ENCODE measurements around the gene GSTM5. TPM values are rescaled to one million over a fixed set of nuclear protein-coding genes. Genes with fewer than 3 reads are reported as not detected.

Gene GSTM5
- total RNA-seq, 1 experiment from 2014 or later, result not detected

- Histone ChIP-seq H3K9me3 (ENCODE audit: low read length) (no peaks in the 10 kb centered on the region), H3K4me1 (ENCODE audit: insufficient read depth, low read length) (peaks cover 9% of the 10 kb centered on the region), H3F3A (ENCODE audit: low read length, unreplicated experiment) (no peaks in the 10 kb centered on the region), H3K9ac (ENCODE audit: low read length) (no peak overlapping the region), H3K36me3 (ENCODE audit: low read depth, low read length) (no peaks in the 10 kb centered on the region), H3K4me3 (ENCODE audit: low read length) (no peak overlapping the region), H3K27me3 (ENCODE audit: low read length) (no peaks in the 10 kb centered on the region), H3K9me2 (replicated peaks; ENCODE audit: low read length) (no peaks in the 10 kb centered on the region; the same call in 1 of the 2 replicates), H3K79me2 (ENCODE audit: low read length) (no peaks in the 10 kb centered on the region), H4K20me1 (ENCODE audit: low read length) (no peaks in the 10 kb centered on the region), H3K4me2 (ENCODE audit: low read length) (no peak overlapping the region), H2AFZ (ENCODE audit: low read length) (no peak overlapping the region), H3K27ac (ENCODE audit: low read length) (peak overlapping the region; percentile 38; the same call in 1 of the 2 replicates)
- TF ChIP-seq EZH2phosphoT487 (IDR thresholded peaks at IDR 0.05; ENCODE audit: borderline replicate concordance, low read length), result no peak
- TF ChIP-seq, protein P1, sequence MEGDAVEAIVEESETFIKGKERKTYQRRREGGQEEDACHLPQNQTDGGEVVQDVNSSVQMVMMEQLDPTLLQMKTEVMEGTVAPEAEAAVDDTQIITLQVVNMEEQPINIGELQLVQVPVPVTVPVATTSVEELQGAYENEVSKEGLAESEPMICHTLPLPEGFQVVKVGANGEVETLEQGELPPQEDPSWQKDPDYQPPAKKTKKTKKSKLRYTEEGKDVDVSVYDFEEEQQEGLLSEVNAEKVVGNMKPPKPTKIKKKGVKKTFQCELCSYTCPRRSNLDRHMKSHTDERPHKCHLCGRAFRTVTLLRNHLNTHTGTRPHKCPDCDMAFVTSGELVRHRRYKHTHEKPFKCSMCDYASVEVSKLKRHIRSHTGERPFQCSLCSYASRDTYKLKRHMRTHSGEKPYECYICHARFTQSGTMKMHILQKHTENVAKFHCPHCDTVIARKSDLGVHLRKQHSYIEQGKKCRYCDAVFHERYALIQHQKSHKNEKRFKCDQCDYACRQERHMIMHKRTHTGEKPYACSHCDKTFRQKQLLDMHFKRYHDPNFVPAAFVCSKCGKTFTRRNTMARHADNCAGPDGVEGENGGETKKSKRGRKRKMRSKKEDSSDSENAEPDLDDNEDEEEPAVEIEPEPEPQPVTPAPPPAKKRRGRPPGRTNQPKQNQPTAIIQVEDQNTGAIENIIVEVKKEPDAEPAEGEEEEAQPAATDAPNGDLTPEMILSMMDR (conservative IDR thresholded peaks at IDR 0.05; ENCODE audit: low read depth, low read length), result peak; percentile 28; the same call in 1 of the 2 replicates
- CTCF ChIA-PET, result interaction anchor here (1.0 kb wide), 2 partner anchors 78 to 172 kb away, joined by 3 to 4 read pairs; no protein-coding TSS in a partner anchor
- POLR2A ChIA-PET (ENCODE audit: unreplicated experiment), result no interaction called here
- ATAC-seq (peak; percentile 55; the same call in 1 of the 2 replicates), DNase-seq (peak; percentile 24)
- intact Hi-C loops (cut with micrococcal nuclease), result loop anchor here (1.0 kb wide), 1 partner anchor 55 kb away; no protein-coding TSS in a partner anchor
- no TSS peak for BruUV-seq (replicated peaks)
Observed at GRCh38 chr1:109718495-109718894, 6.4 kb downstream of the GSTM5 start.

DNA sequence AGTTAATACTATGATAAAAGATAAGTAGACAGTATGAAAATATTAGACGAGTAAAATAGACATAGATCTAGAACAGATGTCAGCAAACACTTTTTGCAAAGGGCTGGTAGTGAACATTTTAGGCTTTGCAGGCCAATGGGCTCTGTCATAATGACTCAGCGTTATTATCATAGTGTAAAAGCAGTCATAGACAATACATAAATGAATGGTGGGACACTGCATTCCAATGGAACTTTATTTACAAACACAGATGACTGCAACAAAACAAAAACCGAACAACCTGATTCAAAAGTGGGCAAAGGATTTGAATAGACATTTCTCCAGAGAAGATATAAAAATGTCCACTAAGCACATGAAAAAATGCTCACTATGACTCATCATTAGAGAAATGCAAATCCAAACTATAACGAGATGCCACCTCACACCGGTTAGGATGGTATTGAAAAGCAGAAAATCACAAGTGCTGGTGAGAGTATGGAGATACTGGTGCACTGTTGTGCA is 7.3 kb downstream of the GSTM5 start:
- H2AFZ ChIP-seq (ENCODE audit: low read length), result peak overlapping the region; percentile 44; the same call in 1 of the 2 replicates
- no peak for TF ChIP-seq EZH2phosphoT487 (IDR thresholded peaks at IDR 0.05; ENCODE audit: borderline replicate concordance, low read length)
- TF ChIP-seq, protein P1 (conservative IDR thresholded peaks at IDR 0.05; ENCODE audit: low read depth, low read length), result no peak
- TF ChIP-seq EZH2 (IDR thresholded peaks at IDR 0.05; ENCODE audit: low read length, unreplicated experiment), result no peak
- no peaks in the 10 kb centered on the region for H3F3A ChIP-seq (ENCODE audit: low read length, unreplicated experiment)
- H4K20me1 ChIP-seq (ENCODE audit: low read length), result no peaks in the 10 kb centered on the region
- DNase-seq, result peak; percentile 56
- no peaks in the 10 kb centered on the region for H3K36me3 ChIP-seq (ENCODE audit: low read depth, low read length)
- BruUV-seq (replicated peaks), result no TSS peak
- CTCF ChIA-PET, result no interaction called here
- H3K79me2 ChIP-seq (ENCODE audit: low read length), result no peaks in the 10 kb centered on the region
- POLR2A ChIA-PET (ENCODE audit: unreplicated experiment), result no interaction called here
- peaks cover 9% of the 10 kb centered on the region for H3K4me1 ChIP-seq (ENCODE audit: insufficient read depth, low read length)
- no peaks in the 10 kb centered on the region for H3K27me3 ChIP-seq (ENCODE audit: low read length)
- H3K4me2 ChIP-seq (ENCODE audit: low read length), result no peak overlapping the region
- H3K4me3 ChIP-seq (ENCODE audit: low read length), result no peak overlapping the region
- H3K9ac ChIP-seq (ENCODE audit: low read length), result no peak overlapping the region; the same call in 1 of the 2 replicates
- no peaks in the 10 kb centered on the region; the same call in 1 of the 2 replicates for H3K9me2 ChIP-seq (replicated peaks; ENCODE audit: low read length)
- peak; percentile 48; the same call in 1 of the 2 replicates for ATAC-seq
- no peaks in the 10 kb centered on the region for H3K9me3 ChIP-seq (ENCODE audit: low read length)
- intact Hi-C loops (cut with micrococcal nuclease), result no loop called here
- H3K27ac ChIP-seq (ENCODE audit: low read length), result peak overlapping the region; percentile 38

GRCh38 chr1:109721042-109721441 is 9.0 kb downstream of the GSTM5 start:
- ATAC-seq (no peak), DNase-seq (no peak)
- Histone ChIP-seq H3F3A (ENCODE audit: low read length, unreplicated experiment) (no peaks in the 10 kb centered on the region), H4K20me1 (ENCODE audit: low read length) (no peaks in the 10 kb centered on the region), H3K27me3 (ENCODE audit: low read length) (no peaks in the 10 kb centered on the region), H3K9me2 (replicated peaks; ENCODE audit: low read length) (no peaks in the 10 kb centered on the region; the same call in 1 of the 2 replicates), H3K27ac (ENCODE audit: low read length) (no peak overlapping the region), H3K9ac (ENCODE audit: low read length) (no peak overlapping the region), H2AFZ (ENCODE audit: low read length) (no peak overlapping the region), H3K4me1 (ENCODE audit: insufficient read depth, low read length) (peaks cover 9% of the 10 kb centered on the region), H3K79me2 (ENCODE audit: low read length) (no peaks in the 10 kb centered on the region), H3K4me2 (ENCODE audit: low read length) (no peak overlapping the region), H3K36me3 (ENCODE audit: low read depth, low read length) (no peaks in the 10 kb centered on the region), H3K4me3 (ENCODE audit: low read length) (no peak overlapping the region), H3K9me3 (ENCODE audit: low read length) (no peaks in the 10 kb centered on the region)
- intact Hi-C loops (cut with micrococcal nuclease), result no loop called here
- CTCF ChIA-PET, result no interaction called here
- TF ChIP-seq EZH2 (IDR thresholded peaks at IDR 0.05; ENCODE audit: low read length, unreplicated experiment), result no peak
- no peak for TF ChIP-seq EZH2phosphoT487 (IDR thresholded peaks at IDR 0.05; ENCODE audit: borderline replicate concordance, low read length)
- TF ChIP-seq, protein P1 (conservative IDR thresholded peaks at IDR 0.05; ENCODE audit: low read depth, low read length), result no peak
- BruUV-seq (replicated peaks), result no TSS peak
- POLR2A ChIA-PET (ENCODE audit: unreplicated experiment), result no interaction called here
